DMS153 treated with DMSO at 0.1 percent for 48 hours (cell line): ENCODE measurements around the gene PELO.
A peak's percentile ranks its signal among the peaks of the same experiment; 100 is the strongest.
"Not testable (repeated sequence)": the region's sequence is repeated elsewhere in the genome, so short reads cannot be mapped to it uniquely, and the experiment has no call there.

Experiments
- DNase-seq: peaks from one replicate; lab custom pipeline; 2025; ENCODE audit not compliant: unreplicated experiment; lab: John Stamatoyannopoulos, UW

Gene PELO, protein sequence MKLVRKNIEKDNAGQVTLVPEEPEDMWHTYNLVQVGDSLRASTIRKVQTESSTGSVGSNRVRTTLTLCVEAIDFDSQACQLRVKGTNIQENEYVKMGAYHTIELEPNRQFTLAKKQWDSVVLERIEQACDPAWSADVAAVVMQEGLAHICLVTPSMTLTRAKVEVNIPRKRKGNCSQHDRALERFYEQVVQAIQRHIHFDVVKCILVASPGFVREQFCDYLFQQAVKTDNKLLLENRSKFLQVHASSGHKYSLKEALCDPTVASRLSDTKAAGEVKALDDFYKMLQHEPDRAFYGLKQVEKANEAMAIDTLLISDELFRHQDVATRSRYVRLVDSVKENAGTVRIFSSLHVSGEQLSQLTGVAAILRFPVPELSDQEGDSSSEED

GRCh38 chr5:52787600-52788504 lies at the start of gene PELO, which contains the start of gene ITGA1:
Gene PELO, plus strand, starts transcription at chr5:52787916. Its CDS starts 12,479 bp downstream, at chr5:52800395.
Gene ITGA1, plus strand, starts transcription at chr5:52787916. Its CDS starts 438 bp downstream, at chr5:52788354.
- peak; percentile 27 for DNase-seq

DNA sequence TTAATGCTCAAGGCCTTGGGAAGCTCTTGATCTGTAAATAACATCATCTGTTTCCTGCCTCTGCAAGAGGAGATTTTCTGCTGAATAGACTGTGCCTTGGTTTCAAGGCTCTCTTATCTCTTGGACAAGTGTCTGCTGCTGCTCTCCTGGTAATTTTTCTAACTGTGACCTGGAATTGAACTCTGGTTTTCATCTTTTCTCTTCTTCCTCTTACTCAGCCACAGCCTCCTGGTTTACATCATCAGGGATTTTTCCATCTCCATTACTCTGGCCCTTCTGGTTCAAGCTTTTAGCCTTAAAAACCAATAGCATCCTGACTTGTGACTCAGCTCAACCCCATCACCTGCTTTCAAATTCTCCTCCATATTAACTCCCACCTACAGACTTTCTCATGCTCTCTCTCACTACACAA lies 49.6 kb upstream of the PELO start:
- no peak for DNase-seq

DNA sequence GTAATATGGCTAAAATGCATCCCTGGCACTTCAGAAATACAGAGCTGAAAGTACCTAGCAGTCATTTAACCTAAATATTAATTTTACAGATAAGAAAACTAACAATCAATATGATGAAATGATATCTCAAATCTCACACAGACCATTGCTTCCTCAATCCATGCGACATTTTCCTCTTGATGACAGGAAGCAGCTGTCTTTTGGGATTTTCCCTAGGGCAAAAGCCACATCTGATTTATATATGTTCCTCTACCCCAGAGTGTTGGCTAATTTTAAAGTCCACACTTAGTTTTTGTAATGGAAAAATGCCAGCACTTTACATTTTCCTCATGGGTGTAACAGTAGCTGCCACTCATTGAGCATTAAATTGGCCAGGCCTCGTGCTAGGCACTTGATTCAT lies 47.7 kb upstream of the PELO start:
- no peak for DNase-seq

GRCh38 chr5:52743012-52743411 lies 44.7 kb upstream of the PELO start:
- no peak for DNase-seq

- DNase-seq, result no peak
Measured at GRCh38 chr5:52743529-52743928, 44.2 kb upstream of the PELO start.

DNA sequence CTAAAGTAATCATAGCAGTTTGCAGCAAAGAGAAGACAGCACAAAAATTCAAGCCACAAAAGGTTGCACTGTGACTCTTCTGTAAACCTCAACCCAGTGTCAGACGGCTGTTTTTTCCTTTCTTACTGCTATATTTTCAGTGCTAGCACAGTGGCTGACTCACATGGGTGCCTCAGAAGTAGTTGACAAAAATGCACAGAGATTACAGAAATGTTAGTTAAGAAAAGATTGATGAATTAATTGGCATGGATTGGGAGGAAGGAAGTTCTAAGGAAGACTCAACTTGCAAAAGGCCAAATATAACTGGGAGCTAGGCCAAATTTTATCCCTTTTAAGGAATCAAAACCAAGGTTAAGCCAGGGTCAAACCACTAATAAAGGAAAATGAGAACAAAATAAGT lies 43.7 kb upstream of the PELO start:
- DNase-seq, result no peak

GRCh38 chr5:52744867-52745458 lies 42.8 kb upstream of the PELO start:
- not testable (repeated sequence) for DNase-seq

DNA sequence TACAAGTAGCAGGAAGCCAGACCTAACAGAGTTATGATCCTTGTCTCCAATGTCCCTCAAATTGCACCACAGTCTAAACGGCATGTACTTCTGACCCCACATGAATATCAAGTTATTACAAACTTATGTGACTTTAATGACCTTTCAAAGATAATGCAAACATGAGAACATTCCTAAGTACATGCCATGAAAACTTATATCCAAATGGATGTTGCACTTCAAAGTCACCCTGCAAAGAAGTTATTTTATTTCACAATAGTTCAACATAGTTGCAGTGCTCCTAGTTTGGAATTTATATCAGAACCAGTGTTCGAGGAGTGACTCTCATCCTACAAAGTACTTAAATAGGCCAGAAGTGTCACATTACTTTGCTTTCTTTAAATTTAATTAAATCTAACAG lies 41.2 kb upstream of the PELO start:
- no peak for DNase-seq

- DNase-seq, result no peak
Measured at GRCh38 chr5:52748590-52748989, 39.1 kb upstream of the PELO start.

DNA sequence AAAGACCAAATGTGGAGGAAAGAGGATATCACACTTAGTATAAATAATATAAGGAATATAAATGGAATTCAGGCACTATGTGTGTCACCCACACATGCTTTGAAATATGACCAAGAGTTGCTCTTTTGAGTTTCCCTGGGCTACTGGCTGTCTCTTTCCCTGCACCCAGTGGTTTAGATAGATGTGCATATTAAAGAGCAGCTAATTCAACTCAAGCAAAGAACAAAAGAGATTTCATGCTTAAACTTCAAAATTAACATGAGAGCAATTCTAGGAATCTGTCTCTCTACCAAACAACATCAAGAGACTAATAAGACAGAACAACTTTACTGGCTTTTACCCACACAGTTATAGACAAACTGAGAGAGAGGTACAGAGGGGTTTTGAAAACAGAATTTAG lies 38.0 kb upstream of the PELO start:
- no peak for DNase-seq

GRCh38 chr5:52751137-52751536 lies 36.6 kb upstream of the PELO start:
- no peak for DNase-seq

GRCh38 chr5:52754051-52754450 lies 33.7 kb upstream of the PELO start:
- no peak for DNase-seq

GRCh38 chr5:52757527-52757926 lies 30.2 kb upstream of the PELO start:
- DNase-seq, result no peak

GRCh38 chr5:52758014-52758413 lies 29.7 kb upstream of the PELO start:
- no peak for DNase-seq

DNA sequence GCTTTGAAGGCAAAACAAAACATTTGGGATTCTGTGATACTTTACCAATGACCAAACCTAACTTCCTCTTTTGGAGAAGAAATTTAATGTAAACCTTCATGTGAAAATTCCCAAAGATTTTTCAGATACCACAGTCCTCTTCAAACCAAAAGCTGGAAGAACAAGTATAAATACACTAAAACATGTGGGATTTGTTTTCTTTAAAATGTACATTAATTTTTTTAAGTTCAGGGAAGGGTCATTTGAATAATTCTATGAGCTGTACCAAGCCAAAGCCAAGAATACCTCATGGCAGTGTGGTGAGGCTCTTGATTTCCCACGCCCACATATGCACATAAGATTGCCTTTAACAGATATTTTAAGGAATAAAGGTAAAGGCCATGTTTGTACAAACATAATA lies 28.4 kb upstream of the PELO start:
- DNase-seq, result no peak

- DNase-seq, result no peak
Measured at GRCh38 chr5:52760695-52761366, 26.9 kb upstream of the PELO start.

- no peak for DNase-seq
Measured at GRCh38 chr5:52767217-52767743, 20.4 kb upstream of the PELO start.

DNA sequence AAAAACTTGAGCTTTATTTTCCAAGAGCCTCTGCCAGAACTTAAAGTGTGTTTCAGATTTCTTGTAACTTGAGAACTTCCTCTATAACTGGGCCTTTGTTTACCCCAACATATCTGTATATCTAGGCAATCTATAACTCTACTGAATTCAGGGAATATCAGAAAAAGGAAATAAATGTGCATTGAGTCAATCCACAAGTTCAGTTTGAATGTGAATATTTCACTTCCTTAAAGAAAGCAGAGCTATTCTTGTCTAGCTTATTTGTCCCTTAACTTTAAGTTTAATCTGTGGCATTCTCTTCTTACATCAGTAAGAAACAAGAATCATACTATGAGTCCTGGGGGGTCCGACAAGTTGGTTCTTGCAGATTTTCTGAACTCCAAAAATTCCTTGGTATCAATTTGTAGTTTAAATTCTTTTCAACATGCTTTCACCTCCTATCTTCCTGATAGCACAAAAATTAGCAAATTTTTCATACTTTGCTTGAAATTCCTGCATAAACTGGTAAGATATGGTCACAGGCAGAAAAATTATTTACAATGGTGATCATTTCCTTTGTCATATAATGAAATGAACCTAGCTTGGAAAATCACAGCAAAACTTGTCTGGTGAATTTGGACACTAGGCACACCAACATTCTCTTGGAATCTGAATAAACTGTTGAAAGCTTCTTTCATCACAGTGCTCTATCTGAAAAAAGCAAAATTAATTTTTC lies 19.8 kb upstream of the PELO start:
- DNase-seq, result no peak

- no peak for DNase-seq
Measured at GRCh38 chr5:52769061-52769460, 18.7 kb upstream of the PELO start.

- DNase-seq, result no peak
Measured at GRCh38 chr5:52770287-52770939, 17.3 kb upstream of the PELO start.
